ENCODE results near the gene CEP70.

- no peak for TF ChIP-seq CTCF (IDR thresholded peaks at IDR 0.05)
- TF ChIP-seq POLR2A (IDR thresholded peaks at IDR 0.05) = no peak
Measured at GRCh38 chr3:138450704-138451424, 143.2 kb downstream of the CEP70 start.
